Measurements from ENCODE around the gene TACC3.

DNA sequence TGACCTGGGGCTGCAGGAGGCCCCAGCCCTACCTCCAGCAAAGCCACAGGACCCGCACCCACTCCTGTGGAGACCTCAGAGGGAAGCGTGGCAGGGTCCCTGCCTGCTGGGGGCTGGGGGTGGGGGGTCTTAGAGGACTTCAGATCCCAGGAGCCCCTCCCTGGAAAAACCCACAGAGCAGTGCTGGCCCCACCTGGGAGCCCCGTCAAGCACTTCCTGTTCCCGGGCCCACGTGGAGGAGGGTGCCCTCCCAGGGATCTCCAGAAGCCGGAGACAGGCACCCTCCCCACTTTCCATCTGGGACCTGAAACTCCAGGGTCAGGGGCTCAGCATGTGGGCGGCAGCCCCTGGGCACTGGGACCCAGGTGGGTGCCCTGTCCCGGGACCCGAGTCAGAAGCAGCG, 32.0 kb downstream of the TACC3 start:
- TF ChIP-seq CTCF (IDR thresholded peaks at IDR 0.05): no peak
- TF ChIP-seq ZFX (IDR thresholded peaks at IDR 0.05; ENCODE audit: borderline replicate concordance): no peak

Data from 22Rv1 (cell line).